ENCODE measurements around the gene KCNAB2.

KCNAB2 gene

DNA sequence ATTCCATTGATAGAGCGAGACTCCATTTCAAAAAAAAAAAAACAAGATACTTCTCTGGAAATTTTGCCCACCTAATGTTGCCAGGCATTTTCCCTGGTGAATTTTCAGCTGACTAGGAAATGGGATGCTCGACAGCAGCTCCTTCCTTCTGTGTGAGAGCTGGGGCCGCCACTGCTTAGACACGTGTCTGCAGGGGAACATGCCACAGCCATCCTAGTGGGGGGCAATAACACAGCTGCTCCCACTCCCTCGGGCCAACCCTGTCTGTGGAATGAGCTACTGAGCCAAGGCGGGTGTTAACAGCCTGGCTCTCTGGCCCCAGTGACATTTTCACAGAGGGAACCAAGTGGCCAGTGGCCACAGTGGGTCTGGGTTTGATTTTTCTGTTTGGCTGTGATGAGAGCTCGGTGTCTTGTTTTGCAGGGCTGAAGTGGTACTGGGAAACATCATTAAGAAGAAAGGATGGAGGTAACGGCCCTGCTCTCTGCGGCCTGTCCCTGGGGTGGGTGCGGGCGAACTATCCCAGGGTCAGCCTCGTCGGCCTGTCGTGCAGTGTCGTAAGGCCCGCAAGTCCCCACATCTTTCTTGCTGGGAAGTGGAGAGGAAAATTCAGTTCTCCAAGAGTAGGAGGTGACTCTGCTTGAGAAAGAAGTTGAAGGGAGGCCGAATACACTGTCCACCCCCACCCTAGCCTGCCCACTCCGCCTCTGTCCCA is 39.2 kb downstream of the KCNAB2 start:
- no peak for DNase-seq

GRCh38 chr1:6085666-6086065 is 40.0 kb downstream of the KCNAB2 start:
- no peak for DNase-seq

GRCh38 chr1:6086358-6086757 is 40.7 kb downstream of the KCNAB2 start:
- DNase-seq: no peak

DNA sequence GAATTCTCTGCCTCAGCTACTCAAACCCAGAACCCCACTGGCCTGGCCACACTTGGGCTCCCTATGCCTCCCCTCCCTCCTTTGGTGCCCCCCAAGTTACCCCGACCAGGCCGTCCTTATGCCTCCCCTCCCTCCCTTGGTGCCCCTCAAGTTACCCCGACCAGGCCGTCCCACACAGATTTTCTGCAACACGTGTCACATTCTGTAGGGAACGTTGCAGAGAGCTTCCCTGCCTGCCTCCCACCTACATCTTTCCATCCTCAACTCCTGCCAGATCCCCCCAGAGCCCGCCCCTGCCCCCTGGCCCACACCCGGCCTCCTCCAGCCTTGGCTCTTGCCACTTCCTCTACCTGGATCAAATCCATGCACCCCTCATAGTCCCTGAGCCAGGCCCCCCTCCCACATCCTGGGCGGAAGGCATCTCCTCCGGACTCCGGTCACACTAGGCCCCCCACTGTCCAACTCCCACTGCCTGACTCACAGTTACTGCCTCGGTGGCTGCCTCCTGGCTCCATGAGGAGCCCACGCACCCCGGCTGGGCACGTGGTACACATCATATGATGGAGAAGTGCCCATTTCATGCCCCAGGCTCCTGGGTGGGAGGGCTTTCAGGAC is 41.2 kb downstream of the KCNAB2 start:
- DNase-seq: no peak

DNA sequence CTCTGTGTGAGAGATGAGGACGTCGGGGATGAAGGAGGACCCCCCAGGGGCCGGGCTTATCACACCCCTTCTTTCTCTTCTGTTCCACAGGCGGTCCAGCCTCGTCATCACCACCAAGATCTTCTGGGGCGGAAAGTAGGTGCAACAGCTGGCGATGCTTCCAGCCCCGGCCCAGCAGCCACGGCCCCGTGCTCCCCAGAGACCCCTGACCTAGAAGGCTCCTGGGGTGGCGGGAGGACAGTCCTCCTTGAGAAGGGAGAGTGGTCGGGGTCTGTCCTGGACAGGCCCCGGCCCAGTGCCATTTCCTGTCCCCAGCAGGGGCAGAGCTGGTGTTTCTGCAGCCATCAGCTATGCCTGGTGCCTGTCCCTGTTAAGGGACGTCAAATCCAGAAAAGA is 41.7 kb downstream of the KCNAB2 start:
- no peak for DNase-seq

DNA sequence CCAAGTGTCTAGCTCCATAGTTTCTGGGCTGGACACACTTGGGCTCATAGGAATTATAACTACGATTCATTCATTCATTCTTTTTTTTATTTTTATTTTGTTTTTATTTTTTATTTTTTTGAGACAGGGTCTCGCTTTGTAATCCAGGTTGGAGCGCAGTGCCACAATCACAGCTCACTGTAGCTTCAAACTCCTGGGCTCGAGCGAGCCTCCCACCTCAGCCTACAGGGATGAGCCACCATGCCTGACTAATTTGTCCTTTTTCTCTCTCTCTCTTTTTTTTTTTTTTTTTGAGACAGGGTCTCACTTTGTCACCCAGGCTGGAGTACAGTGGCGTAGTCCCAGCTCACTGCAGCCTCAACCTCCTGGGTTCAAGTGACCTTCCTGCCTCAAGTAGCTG is 42.3 kb downstream of the KCNAB2 start:
- DNase-seq: no peak

DNA sequence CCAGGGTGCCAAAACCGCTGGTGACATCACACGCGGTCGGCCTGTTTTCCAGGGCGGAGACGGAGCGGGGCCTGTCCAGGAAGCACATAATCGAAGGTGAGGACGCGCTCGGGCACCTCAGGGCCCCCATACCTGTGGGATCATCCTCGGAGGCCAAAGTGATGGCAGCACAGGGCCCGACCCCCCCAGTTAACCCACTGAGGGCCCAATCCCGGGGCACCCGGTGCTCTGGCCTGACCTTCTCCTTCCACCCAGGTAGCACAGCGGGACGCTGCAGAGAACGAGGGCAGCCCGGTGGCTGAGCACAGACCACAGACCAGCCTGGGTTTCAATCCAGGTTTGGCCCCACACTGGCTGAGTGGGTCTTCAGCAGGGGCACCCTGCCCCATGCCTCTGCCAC is 43.3 kb downstream of the KCNAB2 start:
- DNase-seq: no peak

DNA sequence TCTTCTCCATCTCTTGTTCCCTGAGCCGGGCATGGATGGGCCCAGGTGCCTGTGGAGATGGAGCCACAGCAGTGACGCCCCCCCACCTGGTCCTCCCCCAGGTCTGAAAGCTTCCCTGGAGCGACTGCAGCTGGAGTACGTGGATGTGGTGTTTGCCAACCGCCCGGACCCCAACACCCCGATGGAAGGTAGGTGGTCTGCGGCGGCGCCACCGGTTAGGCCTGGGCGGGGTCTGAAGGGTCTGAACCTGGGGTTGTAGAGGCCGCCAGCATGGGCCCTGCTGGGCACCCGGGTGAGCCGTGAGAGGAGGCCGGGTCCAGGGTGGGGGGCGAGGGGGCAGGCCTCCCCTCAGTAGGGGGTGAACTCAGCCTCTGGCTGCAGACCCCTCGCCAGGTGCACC is 44.6 kb downstream of the KCNAB2 start:
- DNase-seq: no peak

GRCh38 chr1:6090996-6091822 is 45.5 kb downstream of the KCNAB2 start:
- no peak for DNase-seq

DNA sequence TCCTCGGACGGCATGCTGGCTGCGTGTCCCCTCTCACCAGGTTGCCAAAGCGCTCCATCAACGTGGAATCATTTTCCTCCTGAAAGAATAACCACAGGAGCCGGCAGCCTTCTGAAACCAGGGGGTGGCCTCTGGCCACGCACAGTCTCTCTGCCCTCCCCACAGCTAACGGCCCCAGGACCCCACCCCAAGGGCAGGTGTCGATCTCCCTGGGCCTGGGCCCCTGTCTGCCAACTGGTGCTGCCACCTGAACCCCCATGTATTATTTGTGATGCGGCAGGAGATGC is 46.1 kb downstream of the KCNAB2 start:
- no peak for DNase-seq

- DNase-seq: no peak
Observed at GRCh38 chr1:6092211-6092610, 46.5 kb downstream of the KCNAB2 start.

DNA sequence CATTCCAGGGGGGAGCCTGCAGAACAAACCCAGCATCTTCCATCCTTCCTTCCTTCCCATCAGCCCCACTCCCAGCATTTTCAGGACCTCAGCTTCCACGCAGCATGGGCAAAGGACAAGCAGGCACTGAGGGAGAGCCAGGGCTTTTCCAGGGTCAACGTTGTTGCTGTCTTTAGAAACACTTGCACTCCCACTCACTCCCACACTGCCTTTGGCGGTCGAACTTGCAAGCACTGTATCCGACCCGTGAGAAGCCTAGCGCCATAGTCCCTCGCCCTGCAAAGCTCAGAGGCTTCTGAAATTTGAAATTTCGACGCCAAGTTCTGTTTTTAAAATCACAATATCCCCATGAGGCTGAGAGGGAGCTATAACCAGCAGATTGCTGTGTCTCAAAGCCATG is 47.4 kb downstream of the KCNAB2 start:
- DNase-seq: no peak

- DNase-seq: no peak
Observed at GRCh38 chr1:6093611-6094010, 47.9 kb downstream of the KCNAB2 start.

GRCh38 chr1:6094246-6094645 is 48.6 kb downstream of the KCNAB2 start:
- no peak for DNase-seq

DNA sequence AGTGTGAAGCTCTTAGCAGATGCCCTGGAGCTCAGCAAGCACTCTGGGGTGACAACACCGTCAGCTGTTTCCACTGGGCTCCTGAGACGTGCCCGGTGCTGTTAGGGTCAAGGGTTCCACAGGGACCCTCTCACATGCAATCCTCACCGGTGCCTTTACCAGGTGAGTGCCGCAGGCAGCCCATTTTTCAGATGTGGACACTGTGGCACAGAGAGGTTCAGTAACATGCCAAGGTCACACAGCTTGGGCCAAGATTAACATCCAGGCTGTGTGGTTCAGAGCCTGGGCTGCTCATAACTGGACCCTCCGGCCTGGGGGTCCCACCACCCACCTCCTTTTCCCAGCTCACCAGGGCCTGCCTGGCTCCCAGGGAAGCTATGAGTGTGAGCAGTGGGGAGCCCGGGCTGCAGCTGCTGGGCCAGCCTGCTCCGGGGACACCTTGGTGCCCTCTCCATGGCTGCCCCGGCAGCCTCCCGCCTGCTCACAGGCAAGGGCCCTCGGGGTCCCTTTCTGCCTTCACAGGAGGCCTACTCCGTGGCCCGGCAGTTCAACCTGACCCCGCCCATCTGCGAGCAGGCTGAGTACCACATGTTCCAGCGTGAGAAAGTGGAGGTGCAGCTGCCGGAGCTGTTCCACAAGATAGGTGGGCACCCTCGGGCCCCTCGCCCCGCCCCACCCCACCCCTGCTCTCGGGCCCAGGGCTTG is 49.3 kb downstream of the KCNAB2 start:
- DNase-seq: no peak

GRCh38 chr1:6095511-6096242 is 50.0 kb downstream of the KCNAB2 start:
- no peak for DNase-seq

DNA sequence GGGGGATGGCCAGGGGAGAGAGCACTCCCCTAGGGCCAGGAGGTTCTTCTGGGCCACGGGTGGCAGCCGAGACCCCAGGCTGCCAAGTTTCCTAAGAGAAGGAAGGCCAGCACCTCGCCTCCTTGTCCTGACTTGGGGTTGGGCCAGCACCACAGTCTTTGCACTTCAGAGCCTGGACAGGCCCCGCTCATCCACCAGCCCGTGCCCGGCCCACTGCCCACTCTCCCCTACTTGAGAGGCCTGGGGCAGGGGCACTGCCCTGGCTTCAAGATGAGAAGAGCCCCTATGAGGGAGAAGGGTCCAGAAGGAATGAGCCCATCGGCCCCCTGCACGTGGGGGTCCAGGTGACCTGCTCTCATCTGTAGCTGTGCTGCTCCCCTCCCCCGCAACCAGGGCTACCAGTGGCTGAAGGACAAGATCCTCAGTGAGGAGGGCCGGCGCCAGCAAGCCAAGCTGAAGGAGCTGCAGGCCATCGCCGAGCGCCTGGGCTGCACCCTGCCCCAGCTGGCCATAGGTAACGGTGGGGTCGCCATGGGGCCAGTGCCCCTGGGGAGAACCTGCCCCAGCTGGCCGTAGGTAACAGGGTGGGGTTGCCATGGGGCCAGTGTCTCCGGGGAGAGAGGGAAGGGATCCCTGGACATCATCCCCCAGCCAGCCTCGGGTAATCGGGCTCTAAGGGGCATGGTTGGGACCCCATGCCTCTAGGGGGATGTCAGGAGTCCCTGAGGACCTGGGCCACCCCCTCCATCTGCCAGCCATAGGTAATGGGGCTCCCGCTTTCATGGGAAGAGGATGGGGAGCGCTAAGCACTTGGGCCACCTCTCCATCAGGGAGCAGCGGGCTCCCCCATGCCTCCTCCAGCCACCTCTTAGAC is 50.8 kb downstream of the KCNAB2 start:
- DNase-seq: no peak

DNA sequence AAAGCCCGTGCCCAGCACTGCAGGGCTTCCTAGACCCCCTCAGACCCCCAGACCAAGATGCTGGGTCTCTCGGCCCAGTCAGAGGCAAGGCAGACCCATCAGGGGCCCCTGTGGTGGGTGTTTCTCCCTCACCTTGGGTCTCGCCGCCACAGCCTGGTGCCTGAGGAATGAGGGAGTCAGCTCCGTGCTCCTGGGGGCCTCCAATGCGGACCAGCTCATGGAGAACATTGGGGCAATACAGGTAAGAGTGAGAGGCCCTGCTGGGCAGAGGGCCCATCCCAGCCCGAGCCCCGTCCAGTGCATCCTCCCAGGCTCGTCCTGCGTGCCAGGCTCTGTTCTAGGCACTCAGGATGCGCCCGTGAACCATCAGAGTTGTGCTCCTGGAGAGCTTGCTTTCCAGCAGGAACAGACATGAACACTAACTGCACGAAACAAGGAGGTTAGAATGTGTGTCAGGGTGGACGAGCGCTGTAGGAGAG is 51.5 kb downstream of the KCNAB2 start:
- DNase-seq: no peak

DNA sequence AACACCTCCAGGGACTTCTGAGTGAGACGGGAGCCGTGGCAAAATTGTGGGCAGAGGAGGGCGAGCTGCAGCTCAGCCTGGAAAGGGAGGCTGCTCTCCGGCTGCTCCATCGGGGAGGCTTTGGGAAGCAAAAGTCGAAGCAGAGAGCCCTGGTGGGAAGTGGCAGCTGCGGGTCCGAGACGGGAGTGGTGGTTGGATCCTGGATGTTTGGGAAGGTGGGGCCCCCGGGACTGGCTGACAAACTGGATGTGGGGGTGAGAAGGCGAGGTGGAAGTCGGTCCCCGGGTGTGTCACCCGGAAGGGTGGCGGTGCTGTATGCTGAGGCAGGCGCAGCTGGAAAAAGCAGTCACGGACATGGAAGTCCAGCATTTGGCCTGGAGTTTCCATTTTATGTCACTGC is 52.1 kb downstream of the KCNAB2 start:
- no peak for DNase-seq

- no peak for DNase-seq
Observed at GRCh38 chr1:6098303-6099215, 52.9 kb downstream of the KCNAB2 start.

- DNase-seq: no peak
Observed at GRCh38 chr1:6099297-6099696, 53.6 kb downstream of the KCNAB2 start.

Data from activated effector memory CD4-positive, alpha-beta T cell treated with Interleukin-2 at 50 U/mL for 16 hours (primary cell).